Endometrial microvascular endothelial cells (primary cell): ENCODE results near the gene OR5M11. TPM values are rescaled to one million over a fixed set of nuclear protein-coding genes. Genes with fewer than 3 reads are reported as not detected.
"Not testable (repeated sequence)": the region's sequence is repeated elsewhere in the genome, so short reads cannot be mapped to it uniquely, and the experiment has no call there.

Experiments
- in situ Hi-C: cut with HindIII; loops from 2 replicates; pipeline ENCODE4 v1.10.0; 2017; ENCODE audit warnings: low sequenced_read_pairs, low pct_unique_long_range_greater_than_20kb; ENCODE audit errors: inconsistent ontology term
- total RNA-seq: library from RNA; depleted of rRNA; stranded (reverse); fragments of >200 nt; gene quantifications from one replicate; pipeline ENCODE4 v1.2.3, GENCODE V29; 2015; ENCODE audit errors: inconsistent ontology term

The OR5M11 gene
- not detected for total RNA-seq

GRCh38 chr11:56543157-56543556, at the start of gene OR5M11:
TSS of gene OR5M11 (minus strand) at chr11:56543257. CDS start at chr11:56543257, 0 bp downstream.
- in situ Hi-C loops = no loop called here

GRCh38 chr11:56592088-56592717, 49.1 kb upstream of the OR5M11 start:
- in situ Hi-C loops = not testable (repeated sequence)

GRCh38 chr11:56577621-56578020, 34.6 kb upstream of the OR5M11 start, which contains the start of gene OR5M10:
TSS of gene OR5M10 (minus strand) at chr11:56577721. CDS start at chr11:56577721, 0 bp downstream.
- in situ Hi-C loops = no loop called here

- in situ Hi-C loops = no loop called here
These were observed 15.5 kb upstream of the OR5M11 start for GRCh38 chr11:56558574-56558973.

GRCh38 chr11:56554691-56555090, 11.6 kb upstream of the OR5M11 start:
- in situ Hi-C loops = not testable (repeated sequence)

- in situ Hi-C loops = no loop called here
These were observed 2.5 kb upstream of the OR5M11 start for GRCh38 chr11:56545531-56545930.

- in situ Hi-C loops = no loop called here
These were observed 682 bp upstream of the OR5M11 start for GRCh38 chr11:56543739-56544138.

GRCh38 chr11:56533054-56533740, 9.9 kb downstream of the OR5M11 start:
- in situ Hi-C loops = no loop called here

- in situ Hi-C loops = no loop called here
These were observed 11.2 kb downstream of the OR5M11 start for GRCh38 chr11:56531856-56532255.

- in situ Hi-C loops = no loop called here
These were observed 21.0 kb downstream of the OR5M11 start for GRCh38 chr11:56522008-56522407.

GRCh38 chr11:56513280-56513679, 29.8 kb downstream of the OR5M11 start:
- in situ Hi-C loops = no loop called here

- in situ Hi-C loops = no loop called here
These were observed 33.6 kb downstream of the OR5M11 start for GRCh38 chr11:56509439-56509838.

- in situ Hi-C loops = no loop called here
These were observed 46.0 kb downstream of the OR5M11 start for GRCh38 chr11:56497010-56497409.

GRCh38 chr11:56495117-56495516, 47.9 kb downstream of the OR5M11 start:
- in situ Hi-C loops = no loop called here

Other genes starting within 250 kb of the OR5M11 start
- not detected for gene OR8K3, start 228.1 kb downstream of the OR5M11 start, total RNA-seq
- gene OR8K1, start 197.2 kb downstream of the OR5M11 start, total RNA-seq = not detected
- not detected for gene OR8J1, start 189.0 kb downstream of the OR5M11 start, total RNA-seq
- gene OR8U1, start 167.6 kb downstream of the OR5M11 start, total RNA-seq = not detected
- gene OR5AL1, start 130.6 kb downstream of the OR5M11 start, total RNA-seq = not detected
- gene OR5M3, start 69.9 kb downstream of the OR5M11 start, total RNA-seq = not detected
- not detected for gene OR5M8, start 51.9 kb downstream of the OR5M11 start, total RNA-seq
- not detected for gene OR5M10, start 34.5 kb upstream of the OR5M11 start, total RNA-seq
- not detected for gene OR5M1, start 71.6 kb upstream of the OR5M11 start, total RNA-seq
- gene OR5AP2, start 99.2 kb upstream of the OR5M11 start, total RNA-seq = not detected
- not detected for gene OR5AR1, start 120.4 kb upstream of the OR5M11 start, total RNA-seq
- not detected for gene OR9G1, start 155.8 kb upstream of the OR5M11 start, total RNA-seq
- gene OR9G4, start 205.4 kb upstream of the OR5M11 start, total RNA-seq = not detected